Brain microvascular endothelial cell (primary cell): ENCODE measurements around the gene AKAP12.

ENCODE experiments used
- DNase-seq: peaks from one replicate; pipeline ENCODE4 v3.0.0-alpha.2; 2020
- H3K27ac ChIP-seq: fragments of 250-450 bp; sonication (Bioruptor Pico); 2 replicates; pipeline ENCODE4 v1.5.1; 2020; ENCODE audit warnings: mild to moderate bottlenecking, moderate library complexity
- H3K27me3 ChIP-seq: fragments of 250-450 bp; sonication (Bioruptor Pico); replicated peaks from 2 replicates; pipeline ENCODE4 v1.5.1; 2020; ENCODE audit warnings: mild to moderate bottlenecking
- H3K36me3 ChIP-seq: fragments of 250-450 bp; sonication (Bioruptor Pico); replicated peaks from 2 replicates; pipeline ENCODE4 v1.5.1; 2020; ENCODE audit warnings: mild to moderate bottlenecking
- H3K4me3 ChIP-seq: 2 replicates; pipeline ENCODE4 v1.5.1; 2011; ENCODE audit warnings: low read depth, mild to moderate bottlenecking, control low read depth, low read length, moderate library complexity
- CTCF ChIP-seq: IDR thresholded peaks from 2 replicates; pipeline ENCODE4 v1.5.1; 2011; ENCODE audit warnings: low read depth, mild to moderate bottlenecking, moderate library complexity, low read length, control low read depth, inconsistent platforms; ENCODE audit errors: missing control alignments
- in situ Hi-C: cut with HindIII; loops from 2 replicates; pipeline ENCODE4 v1.10.0; 2017; ENCODE audit warnings: low sequenced_read_pairs, low pct_ligation_motif_present

The AKAP12 gene

GRCh38 chr6:151372164-151372563 lies 132.4 kb downstream of the AKAP12 start:
- in situ Hi-C loops, result loop anchor here (25.0 kb wide), 1 partner anchor 485 kb away; no protein-coding TSS in a partner anchor
- DNase-seq, result no peak
- Histone ChIP-seq H3K27ac (no peak overlapping the region), H3K27me3 (no peaks in the 10 kb centered on the region), H3K4me3 (no peak overlapping the region), H3K36me3 (peaks cover 5% of the 10 kb centered on the region)
- no peak for TF ChIP-seq CTCF

GRCh38 chr6:151374036-151374683 lies 134.4 kb downstream of the AKAP12 start:
- no peak for DNase-seq
- Histone ChIP-seq H3K36me3 (peaks cover 5% of the 10 kb centered on the region), H3K27ac (peak overlapping the region; percentile 76), H3K4me3 (peak overlapping the region; percentile 5), H3K27me3 (no peaks in the 10 kb centered on the region)
- in situ Hi-C loops, result loop anchor here (25.0 kb wide), 1 partner anchor 487 kb away; no protein-coding TSS in a partner anchor
- TF ChIP-seq CTCF, result no peak

GRCh38 chr6:151375833-151376232 lies 136.1 kb downstream of the AKAP12 start:
- no peak for DNase-seq
- H3K27me3 ChIP-seq, result no peaks in the 10 kb centered on the region
- H3K27ac ChIP-seq, result peak overlapping the region; percentile 76
- peaks cover 3% of the 10 kb centered on the region for H3K36me3 ChIP-seq
- TF ChIP-seq CTCF, result no peak
- no peak overlapping the region for H3K4me3 ChIP-seq
- in situ Hi-C loops, result no loop called here

- H3K4me3 ChIP-seq, result no peak overlapping the region
- H3K27me3 ChIP-seq, result no peaks in the 10 kb centered on the region
- H3K27ac ChIP-seq, result no peak overlapping the region
- DNase-seq, result no peak
- no peaks in the 10 kb centered on the region for H3K36me3 ChIP-seq
- peak; percentile 7 for TF ChIP-seq CTCF
- in situ Hi-C loops, result no loop called here
Observed at GRCh38 chr6:151376440-151376839, 136.7 kb downstream of the AKAP12 start.

- no peak for DNase-seq
- in situ Hi-C loops, result no loop called here
- no peak for TF ChIP-seq CTCF
- H3K27ac ChIP-seq, result no peak overlapping the region
- no peak overlapping the region for H3K4me3 ChIP-seq
- no peaks in the 10 kb centered on the region for H3K27me3 ChIP-seq
- no peaks in the 10 kb centered on the region for H3K36me3 ChIP-seq
Observed at GRCh38 chr6:151377095-151377494, 137.3 kb downstream of the AKAP12 start.
